ENCODE data around the gene ARID5B. TPM values are rescaled to one million over a fixed set of nuclear protein-coding genes. Genes with fewer than 3 reads are reported as not detected.

The ARID5B gene
- total RNA-seq, 1 experiment from 2014 or later, result 168 TPM

- Histone ChIP-seq H3K27me3 (replicated peaks; ENCODE audit: control insufficient read depth, insufficient read depth, low read length) (no peaks in the 10 kb centered on the region), H3K4me1 (peaks cover 27% of the 10 kb centered on the region), H3K4me3 (ENCODE audit: low read depth, low read length) (no peak overlapping the region), H3K36me3 (ENCODE audit: control insufficient read depth, insufficient read depth, low read length) (peaks cover 15% of the 10 kb centered on the region), H3K9me3 (no peaks in the 10 kb centered on the region)
- no peaks in the 10 kb centered on the region for H3K9me3 Mint-ChIP-seq (ENCODE audit: unreplicated experiment)
- peaks cover 99% of the 10 kb centered on the region for H3K36me3 Mint-ChIP-seq (ENCODE audit: insufficient read depth, unreplicated experiment)
- intact Hi-C loops (cut with micrococcal nuclease; ENCODE audit: unreplicated experiment), result no loop called here
- H3K4me3 Mint-ChIP-seq (ENCODE audit: unreplicated experiment), result peak overlapping the region; percentile 27
- TF ChIP-seq, protein P1, sequence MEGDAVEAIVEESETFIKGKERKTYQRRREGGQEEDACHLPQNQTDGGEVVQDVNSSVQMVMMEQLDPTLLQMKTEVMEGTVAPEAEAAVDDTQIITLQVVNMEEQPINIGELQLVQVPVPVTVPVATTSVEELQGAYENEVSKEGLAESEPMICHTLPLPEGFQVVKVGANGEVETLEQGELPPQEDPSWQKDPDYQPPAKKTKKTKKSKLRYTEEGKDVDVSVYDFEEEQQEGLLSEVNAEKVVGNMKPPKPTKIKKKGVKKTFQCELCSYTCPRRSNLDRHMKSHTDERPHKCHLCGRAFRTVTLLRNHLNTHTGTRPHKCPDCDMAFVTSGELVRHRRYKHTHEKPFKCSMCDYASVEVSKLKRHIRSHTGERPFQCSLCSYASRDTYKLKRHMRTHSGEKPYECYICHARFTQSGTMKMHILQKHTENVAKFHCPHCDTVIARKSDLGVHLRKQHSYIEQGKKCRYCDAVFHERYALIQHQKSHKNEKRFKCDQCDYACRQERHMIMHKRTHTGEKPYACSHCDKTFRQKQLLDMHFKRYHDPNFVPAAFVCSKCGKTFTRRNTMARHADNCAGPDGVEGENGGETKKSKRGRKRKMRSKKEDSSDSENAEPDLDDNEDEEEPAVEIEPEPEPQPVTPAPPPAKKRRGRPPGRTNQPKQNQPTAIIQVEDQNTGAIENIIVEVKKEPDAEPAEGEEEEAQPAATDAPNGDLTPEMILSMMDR (IDR thresholded peaks at IDR 0.05; ENCODE audit: insufficient read depth in 1 of 2, low read depth in 1 of 2, low read length in 1 of 2, severe bottlenecking in 1 of 2, unreplicated experiment in 1 of 2), result no peak
- ChIA-PET POLR2A (no interaction called here), CTCF (interaction anchor here (0.7 to 1.0 kb wide), 2 partner anchors 45 to 70 kb away, joined by 3 read pairs; no protein-coding TSS in a partner anchor)
- DNase-seq, result peak in 1 of 2 experiments; percentile 44
- no peaks in the 10 kb centered on the region for H3K27me3 Mint-ChIP-seq (ENCODE audit: insufficient read depth, unreplicated experiment)
- no TSS peak for BruUV-seq (replicated peaks)
- H3K4me1 Mint-ChIP-seq (ENCODE audit: low read depth, unreplicated experiment), result peaks cover 66% of the 10 kb centered on the region
- peak overlapping the region; percentile 73 for H3K27ac Mint-ChIP-seq (ENCODE audit: unreplicated experiment)
These were observed 77.5 kb downstream of the ARID5B start for GRCh38 chr10:61978965-61979364.

DNA sequence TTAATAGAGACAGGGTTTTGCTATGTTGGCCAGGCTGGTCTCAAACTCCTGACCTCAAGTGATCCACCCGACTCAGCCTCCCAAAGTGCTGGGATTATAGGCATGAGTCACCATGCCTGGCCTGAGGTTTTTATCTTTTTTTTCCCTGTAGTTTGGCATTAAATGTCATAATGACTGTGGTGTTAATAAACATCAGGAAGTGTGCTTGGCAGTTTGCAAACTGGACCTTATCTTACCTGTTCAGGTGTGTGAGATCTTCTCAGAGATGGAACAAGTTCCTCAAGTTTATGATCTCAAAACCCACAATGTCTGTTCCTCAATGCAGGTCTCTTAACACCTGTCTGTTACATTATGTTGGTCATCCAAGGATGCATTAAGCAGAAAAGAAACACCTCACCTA is 80.0 kb downstream of the ARID5B start:
- no TSS peak for BruUV-seq (replicated peaks)
- Histone ChIP-seq H3K9me3 (no peaks in the 10 kb centered on the region), H3K4me3 (ENCODE audit: low read depth, low read length) (no peak overlapping the region), H3K27me3 (replicated peaks; ENCODE audit: control insufficient read depth, insufficient read depth, low read length) (no peaks in the 10 kb centered on the region), H3K36me3 (ENCODE audit: control insufficient read depth, insufficient read depth, low read length) (peaks cover 15% of the 10 kb centered on the region), H3K4me1 (peaks cover 20% of the 10 kb centered on the region)
- Mint-ChIP-seq H3K27ac (ENCODE audit: unreplicated experiment) (peak overlapping the region; percentile 70), H3K9me3 (ENCODE audit: unreplicated experiment) (no peaks in the 10 kb centered on the region), H3K4me3 (ENCODE audit: unreplicated experiment) (no peak overlapping the region), H3K4me1 (ENCODE audit: low read depth, unreplicated experiment) (peaks cover 70% of the 10 kb centered on the region), H3K36me3 (ENCODE audit: insufficient read depth, unreplicated experiment) (peaks cover 100% of the 10 kb centered on the region), H3K27me3 (ENCODE audit: insufficient read depth, unreplicated experiment) (no peaks in the 10 kb centered on the region)
- DNase-seq, result peak in 1 of 2 experiments; percentile 31
- intact Hi-C loops (cut with micrococcal nuclease; ENCODE audit: unreplicated experiment), result no loop called here
- ChIA-PET CTCF (no interaction called here), POLR2A (no interaction called here)
- TF ChIP-seq, protein P1 (IDR thresholded peaks at IDR 0.05; ENCODE audit: insufficient read depth in 1 of 2, low read depth in 1 of 2, low read length in 1 of 2, severe bottlenecking in 1 of 2, unreplicated experiment in 1 of 2), result no peak

DNA sequence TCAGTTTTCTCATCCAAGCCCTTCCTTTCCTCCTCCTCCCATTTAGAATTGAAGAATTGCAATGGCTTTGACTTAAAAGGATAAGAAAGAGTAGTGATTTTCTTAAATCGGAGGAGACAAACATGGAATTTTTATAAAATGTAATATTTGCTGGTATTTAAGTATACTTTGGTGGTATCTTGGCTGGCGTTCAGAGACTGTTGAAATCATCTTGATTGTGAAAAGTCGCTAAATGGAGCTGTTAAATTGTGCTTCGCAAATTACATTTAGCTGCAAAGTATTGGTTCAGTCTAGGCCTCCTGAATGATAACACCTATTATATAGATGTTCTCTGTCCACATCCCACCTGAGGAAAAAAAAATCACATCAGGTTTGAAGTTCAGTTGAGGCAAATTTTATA is 81.8 kb downstream of the ARID5B start:
- no TSS peak for BruUV-seq (replicated peaks)
- no peaks in the 10 kb centered on the region for H3K27me3 ChIP-seq (replicated peaks; ENCODE audit: control insufficient read depth, insufficient read depth, low read length)
- H3K4me1 ChIP-seq, result peaks cover 26% of the 10 kb centered on the region
- peaks cover 15% of the 10 kb centered on the region for H3K36me3 ChIP-seq (ENCODE audit: control insufficient read depth, insufficient read depth, low read length)
- H3K4me3 Mint-ChIP-seq (ENCODE audit: unreplicated experiment), result no peak overlapping the region
- ChIA-PET POLR2A (no interaction called here), CTCF (no interaction called here)
- TF ChIP-seq, protein P1 (IDR thresholded peaks at IDR 0.05; ENCODE audit: insufficient read depth in 1 of 2, low read depth in 1 of 2, low read length in 1 of 2, severe bottlenecking in 1 of 2, unreplicated experiment in 1 of 2), result no peak
- no peaks in the 10 kb centered on the region for H3K9me3 Mint-ChIP-seq (ENCODE audit: unreplicated experiment)
- H3K4me1 Mint-ChIP-seq (ENCODE audit: low read depth, unreplicated experiment), result peaks cover 84% of the 10 kb centered on the region
- peaks cover 98% of the 10 kb centered on the region for H3K36me3 Mint-ChIP-seq (ENCODE audit: insufficient read depth, unreplicated experiment)
- H3K9me3 ChIP-seq, result no peaks in the 10 kb centered on the region
- H3K27ac Mint-ChIP-seq (ENCODE audit: unreplicated experiment), result no peak overlapping the region
- no peak overlapping the region for H3K4me3 ChIP-seq (ENCODE audit: low read depth, low read length)
- no peak for DNase-seq
- intact Hi-C loops (cut with micrococcal nuclease; ENCODE audit: unreplicated experiment), result no loop called here
- H3K27me3 Mint-ChIP-seq (ENCODE audit: insufficient read depth, unreplicated experiment), result no peaks in the 10 kb centered on the region

Measured in Caco-2 (cell line).